Spleen (tissue), 11 donors: ENCODE measurements around the gene DSG4. TPM values are rescaled to one million over a fixed set of nuclear protein-coding genes. Genes with fewer than 3 reads are reported as not detected.

Experiments
- polyA plus RNA-seq, 3 donors: library from polyadenylated mRNA; stranded (reverse); fragments of 200-250 nt; gene quantifications; one replicate each; pipeline ENCODE4 v1.2.1, GENCODE V29; 2013
- small RNA-seq, 4 donors: library from RNA; depleted of rRNA; stranded (forward); fragments of <200 nt; gene quantifications; one replicate each; pipeline ENCODE3, GENCODE V24; 2016
- total RNA-seq, 7 donors: library from RNA; depleted of rRNA in 3 of 7; stranded (reverse); fragments of >200 nt in 3 of 7; fragmentation: NEBNext Ultra II Directional in 4 of 7; extraction: Animal tissue kit (Norgen Biotek cat#: 25700) in 4 of 7; gene quantifications; one replicate each; pipeline versions ENCODE4 v1.1.0 to v1.2.1, GENCODE V29; 2016 to 2021
- donor health status: healthy with polysubstance abuse.
- donor health status: DM: no; HTN: no; CAD: no; lungs with moderate emphysema.
- donor health status: DM: no; HTN: no; CAD: no.
- donor health status: Bipolar disorder and iron deficiency.
- donor health status: healthy.
- donor health status: DM: no; HTN: no; CAD: no.
- donor health status: DM: yes; HTN: yes; CAD: no.

Gene DSG4
- total and polyA plus RNA-seq, 10 donors: not detected

Small RNA genes within 50 kb of the gene (small RNA-seq; reads per million reads assigned to genes)
- 0 reads per million in 4 donors for gene RF00019
- gene RNU6-167P: 0 reads per million in 4 donors

Other genes starting within 250 kb of the DSG4 start
- gene DSC1, start 213.9 kb upstream of the DSG4 start, total RNA-seq: under 1 TPM in 3 of 7 donors, not detected in 4; 0.11 to 0.27 (median 0.23) TPM
- gene DSC1, start 213.9 kb upstream of the DSG4 start, polyA plus RNA-seq: not detected
- not detected for gene DSG1, start 58.6 kb upstream of the DSG4 start, total RNA-seq
- not detected for gene DSG1, start 58.6 kb upstream of the DSG4 start, polyA plus RNA-seq
- not detected for gene DSG3, start 71.0 kb downstream of the DSG4 start, total RNA-seq
- under 1 TPM; 0.02 to 0.04 (median 0.03) TPM for gene DSG3, start 71.0 kb downstream of the DSG4 start, polyA plus RNA-seq
- under 1 TPM in 6 of 7 donors, not detected in 1; 0.09 to 0.79 (median 0.19) TPM for gene DSG2, start 121.4 kb downstream of the DSG4 start, total RNA-seq
- under 1 TPM; 0.06 to 0.65 (median 0.43) TPM for gene DSG2, start 121.4 kb downstream of the DSG4 start, polyA plus RNA-seq
- not detected for gene TTR, start 215.1 kb downstream of the DSG4 start, total RNA-seq
- under 1 TPM in 2 of 3 donors, not detected in 1; 0.14 to 0.15 TPM for gene TTR, start 215.1 kb downstream of the DSG4 start, polyA plus RNA-seq